ENCODE measurements around the gene SLC22A1.

- TF ChIP-seq POLR2AphosphoS5 (IDR thresholded peaks at IDR 0.05; ENCODE audit: low read depth, low read length) = no peak
- no peak for TF ChIP-seq TAF1 (IDR thresholded peaks at IDR 0.05; ENCODE audit: borderline replicate concordance, insufficient read depth, low read length)
- no peak for TF ChIP-seq REST (IDR thresholded peaks at IDR 0.05; ENCODE audit: insufficient read depth in 1 of 2, low read depth in 2 of 2, low read length in 2 of 2)
- TF ChIP-seq SIN3A (IDR thresholded peaks at IDR 0.05; ENCODE audit: borderline replicate concordance, insufficient read depth, low read length) = no peak
Observed at GRCh38 chr6:160139420-160139851, 17.8 kb downstream of the SLC22A1 start.
